ENCODE measurements around the gene PPP1R12B. TPM values are rescaled to one million over a fixed set of nuclear protein-coding genes. Genes with fewer than 3 reads are reported as not detected.

The PPP1R12B gene
- total RNA-seq, 4 donors from 2014 or later = 747 to 1,375 (median 979) TPM

DNA sequence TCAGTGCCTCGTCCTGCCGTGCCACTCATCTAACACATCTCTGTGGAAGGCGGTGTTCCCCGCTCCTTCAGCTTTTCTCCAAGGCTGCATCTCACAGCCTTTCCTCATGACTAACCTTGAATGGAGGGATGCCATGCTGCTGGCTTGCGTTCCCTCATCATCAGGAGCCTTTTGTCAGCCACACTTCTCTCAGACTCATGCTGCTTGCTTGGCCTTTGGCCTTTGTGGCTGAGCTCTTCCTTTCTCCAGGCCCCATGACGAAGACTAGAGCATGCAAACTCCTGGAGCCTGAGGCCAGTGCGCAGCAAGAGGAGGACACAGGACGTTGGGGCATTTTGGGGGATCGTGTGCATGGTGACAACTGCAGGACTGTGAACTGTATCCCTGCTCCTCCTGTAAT lies 291.0 kb downstream of the PPP1R12B start:
- peaks cover 0 to 25% (median 19%) of the 10 kb centered on the region in 3 donors for H3K4me1 ChIP-seq
- no peak overlapping the region for H3K27ac ChIP-seq
- H3K9me3 ChIP-seq = no peaks in the 10 kb centered on the region
- TF ChIP-seq POLR2AphosphoS5 (IDR thresholded peaks at IDR 0.05) (no peak), POLR2A (IDR thresholded peaks at IDR 0.05) (no peak), EP300 (IDR thresholded peaks at IDR 0.05) (no peak)
- TF ChIP-seq, protein P1, sequence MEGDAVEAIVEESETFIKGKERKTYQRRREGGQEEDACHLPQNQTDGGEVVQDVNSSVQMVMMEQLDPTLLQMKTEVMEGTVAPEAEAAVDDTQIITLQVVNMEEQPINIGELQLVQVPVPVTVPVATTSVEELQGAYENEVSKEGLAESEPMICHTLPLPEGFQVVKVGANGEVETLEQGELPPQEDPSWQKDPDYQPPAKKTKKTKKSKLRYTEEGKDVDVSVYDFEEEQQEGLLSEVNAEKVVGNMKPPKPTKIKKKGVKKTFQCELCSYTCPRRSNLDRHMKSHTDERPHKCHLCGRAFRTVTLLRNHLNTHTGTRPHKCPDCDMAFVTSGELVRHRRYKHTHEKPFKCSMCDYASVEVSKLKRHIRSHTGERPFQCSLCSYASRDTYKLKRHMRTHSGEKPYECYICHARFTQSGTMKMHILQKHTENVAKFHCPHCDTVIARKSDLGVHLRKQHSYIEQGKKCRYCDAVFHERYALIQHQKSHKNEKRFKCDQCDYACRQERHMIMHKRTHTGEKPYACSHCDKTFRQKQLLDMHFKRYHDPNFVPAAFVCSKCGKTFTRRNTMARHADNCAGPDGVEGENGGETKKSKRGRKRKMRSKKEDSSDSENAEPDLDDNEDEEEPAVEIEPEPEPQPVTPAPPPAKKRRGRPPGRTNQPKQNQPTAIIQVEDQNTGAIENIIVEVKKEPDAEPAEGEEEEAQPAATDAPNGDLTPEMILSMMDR (IDR thresholded peaks at IDR 0.05) = no peak
- H3K36me3 ChIP-seq = no peaks in the 10 kb centered on the region
- H3K4me3 ChIP-seq = no peak overlapping the region
- WGBS, 2 donors (ENCODE audit: low coverage in 1 of 2) = 88 to 100% methylated on average over 1 to 8 of the region's 9 CpGs
- peaks cover 73% of the 10 kb centered on the region for H3K27me3 ChIP-seq
- no peak for ATAC-seq

DNA sequence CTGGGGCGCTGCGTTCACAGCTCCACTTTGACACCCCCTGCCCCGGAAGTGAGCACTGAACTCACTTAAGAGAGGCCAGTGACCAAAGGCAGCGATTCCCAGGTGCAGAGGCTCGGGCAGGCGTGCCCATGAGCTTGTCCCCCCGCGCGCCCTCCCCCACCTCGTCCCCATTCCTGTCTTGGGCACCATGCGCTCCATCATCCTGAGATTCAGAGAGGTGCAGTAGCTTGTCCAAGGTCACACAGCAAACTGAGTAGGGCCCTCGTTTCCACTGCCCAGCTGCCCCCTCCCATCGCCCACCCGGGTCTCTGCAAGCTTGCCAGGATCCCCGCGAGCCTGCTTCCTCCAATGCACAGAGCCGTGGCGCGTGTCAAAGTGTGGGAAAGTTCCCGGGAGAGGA lies 293.7 kb downstream of the PPP1R12B start:
- H3K27me3 ChIP-seq = peaks cover 78% of the 10 kb centered on the region
- 40% methylated on average over 1 of the region's 20 CpGs; no CpG with 5 or more reads in 1 of the 2 donors for WGBS, 2 donors (ENCODE audit: low coverage in 1 of 2)
- H3K27ac ChIP-seq = no peak overlapping the region
- ATAC-seq = no peak
- peak overlapping the region in 1 of 2 donors; percentile 47 for H3K4me3 ChIP-seq
- H3K36me3 ChIP-seq = no peaks in the 10 kb centered on the region
- TF ChIP-seq POLR2AphosphoS5 (IDR thresholded peaks at IDR 0.05) (no peak), POLR2A (IDR thresholded peaks at IDR 0.05) (no peak), EP300 (IDR thresholded peaks at IDR 0.05) (no peak)
- TF ChIP-seq, protein P1 (IDR thresholded peaks at IDR 0.05) = no peak
- H3K9me3 ChIP-seq = no peaks in the 10 kb centered on the region
- peaks cover 0 to 26% (median 19%) of the 10 kb centered on the region in 3 donors for H3K4me1 ChIP-seq

Small RNAs within 50 kb of the gene (small RNA-seq; reads per million reads assigned to genes)
- gene AC099336.2 = 0 reads per million in 4 donors
- 0 reads per million in 4 donors for gene RF00156
- 0 reads per million in 4 donors for gene RNU6-89P

Other genes starting within 250 kb of the PPP1R12B start
- gene GPR37L1, start 225.8 kb upstream of the PPP1R12B start, total RNA-seq = under 1 TPM; 0.16 to 0.39 (median 0.27) TPM
- gene ARL8A, start 204.0 kb upstream of the PPP1R12B start, total RNA-seq = 10 to 100 TPM; 34.9 to 57.5 (median 43.6) TPM
- 1 to 10 TPM in 3 of 4 donors, under 1 TPM in 1; 0.78 to 2.0 (median 1.7) TPM for gene PTPN7, start 188.1 kb upstream of the PPP1R12B start, total RNA-seq
- gene LGR6, start 154.9 kb upstream of the PPP1R12B start, total RNA-seq = 1 to 10 TPM in 1 of 4 donors, under 1 TPM in 3; 0.12 to 2.8 (median 0.48) TPM
- 1 to 10 TPM in 3 of 4 donors, not detected in 1; 1.7 to 7.3 (median 6.4) TPM for gene UBE2T, start 6.8 kb upstream of the PPP1R12B start, total RNA-seq

Data from gastroesophageal sphincter (tissue), 4 donors.